Tibial nerve (tissue), 4 donors: ENCODE measurements around the gene ZC3H7B.

Experiments used
- CTCF ChIP-seq, 5 experiments: fragments of 200-600 bp in 3 of 5; fragments of 450-650 bp in 2 of 5; sonication (generic) in 3 of 5; IDR thresholded peaks; one replicate each; pipeline ENCODE4 v1.5.1; 2016 to 2019; ENCODE audit warnings: antibody characterized with exemption in 5 of 5, mild to moderate bottlenecking in 3 of 5, moderate library complexity in 2 of 5
- EP300 ChIP-seq, 2 donors: sonication (generic); formaldehyde crosslinking; IDR thresholded peaks; one replicate each; pipeline ENCODE4 v1.6.1; 2017; ENCODE audit warnings: antibody characterized with exemption in 2 of 2, mild to moderate bottlenecking in 1 of 2
- POLR2A ChIP-seq, 2 donors: fragments of 450-650 bp; IDR thresholded peaks; one replicate each; pipeline ENCODE4 v1.6.1; 2017; ENCODE audit warnings: antibody characterized with exemption in 2 of 2, mild to moderate bottlenecking in 2 of 2, moderate library complexity in 2 of 2

GRCh38 chr22:41263704-41264103 is 37.6 kb upstream of the ZC3H7B start:
- TF ChIP-seq CTCF (IDR thresholded peaks at IDR 0.05) (no peak), POLR2A (IDR thresholded peaks at IDR 0.05) (no peak), EP300 (IDR thresholded peaks at IDR 0.05) (no peak)
